ENCODE results near the gene RPTOR.
A peak's percentile ranks its signal among the peaks of the same experiment; 100 is the strongest.
"Not testable (repeated sequence)": the region's sequence is repeated elsewhere in the genome, so short reads cannot be mapped to it uniquely, and the experiment has no call there.

RPTOR gene

DNA sequence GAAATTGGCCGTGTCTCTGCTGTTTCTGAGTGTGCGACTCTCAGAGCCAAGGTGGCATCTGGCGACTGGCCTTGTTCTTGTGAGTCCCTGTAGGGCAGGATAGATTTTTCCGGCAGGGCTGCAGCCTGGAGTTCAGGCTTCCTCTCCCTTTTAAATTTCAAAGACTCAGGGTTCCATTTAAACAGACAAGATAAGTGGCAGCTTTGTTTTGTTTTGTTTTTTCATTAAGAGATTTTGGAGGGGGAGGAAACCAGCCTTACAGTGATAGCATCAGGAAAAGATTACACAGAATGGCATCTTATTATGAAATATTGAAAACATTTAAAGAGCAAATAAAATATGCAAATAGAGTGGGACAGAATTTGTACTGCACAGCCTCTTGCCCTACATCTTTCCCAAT, 151.3 kb downstream of the RPTOR start:
- DNase-seq (ENCODE audit: low spot score), result no peak

DNA sequence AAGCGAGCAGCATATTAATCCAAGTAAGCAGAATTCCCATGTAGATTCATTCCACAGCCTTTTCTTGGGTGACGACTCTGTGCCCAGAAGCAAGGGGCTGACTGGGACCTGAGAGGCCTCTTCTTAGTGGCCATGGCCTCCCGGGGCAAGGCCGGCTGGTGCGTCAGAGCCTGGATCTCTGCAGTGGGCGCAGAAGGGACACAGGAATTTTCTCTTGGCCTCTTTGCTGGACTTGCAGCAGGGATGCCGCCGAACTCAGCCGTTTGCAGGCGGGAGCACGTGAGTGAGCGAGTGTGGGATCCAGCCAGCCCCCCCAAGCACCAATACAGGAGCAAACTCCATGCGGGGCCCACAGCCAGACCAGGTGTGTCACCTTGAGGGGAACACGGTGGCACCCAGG, 151.8 kb downstream of the RPTOR start:
- DNase-seq (ENCODE audit: low spot score), result no peak

DNA sequence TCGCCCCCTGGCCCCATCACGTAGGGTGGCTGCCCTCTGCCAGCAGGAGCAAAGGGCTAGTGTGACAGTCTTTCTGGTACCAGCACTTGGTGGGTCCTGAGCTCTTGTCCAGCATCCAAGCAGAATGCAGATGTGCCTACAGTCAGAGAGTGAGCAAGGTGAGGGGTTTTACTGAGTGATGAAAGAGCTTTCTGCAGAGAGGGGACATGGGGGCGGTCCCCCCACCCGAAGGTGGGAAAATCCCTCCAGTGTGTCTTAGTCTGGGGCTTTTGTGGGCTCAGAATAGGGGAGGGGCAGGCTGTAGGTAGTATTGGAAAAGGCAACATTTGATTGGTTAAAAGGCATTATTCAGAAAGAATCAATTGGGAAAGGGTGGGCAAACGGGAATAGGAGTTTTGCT, 152.3 kb downstream of the RPTOR start:
- no peak for DNase-seq (ENCODE audit: low spot score)

DNA sequence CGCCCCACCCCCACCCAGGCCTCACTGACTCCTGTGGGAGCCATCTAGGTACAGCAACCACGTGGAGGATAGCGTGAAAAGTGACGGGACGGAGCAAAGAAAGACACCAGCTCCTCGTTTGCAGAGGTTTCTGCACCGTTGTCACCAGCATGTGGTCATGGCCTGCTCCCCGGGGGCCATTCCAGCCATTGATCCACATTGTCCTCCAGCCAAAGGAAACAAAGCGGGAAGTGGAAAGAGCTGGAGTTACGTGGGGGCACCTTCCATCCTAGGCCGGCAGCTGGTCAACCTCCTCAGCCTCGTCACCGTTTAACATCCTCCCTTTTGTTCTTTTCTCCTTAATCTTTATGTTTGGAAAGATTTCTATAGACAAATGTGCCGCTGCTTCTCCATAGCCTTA, 153.7 kb downstream of the RPTOR start:
- no peak for DNase-seq (ENCODE audit: low spot score)

DNA sequence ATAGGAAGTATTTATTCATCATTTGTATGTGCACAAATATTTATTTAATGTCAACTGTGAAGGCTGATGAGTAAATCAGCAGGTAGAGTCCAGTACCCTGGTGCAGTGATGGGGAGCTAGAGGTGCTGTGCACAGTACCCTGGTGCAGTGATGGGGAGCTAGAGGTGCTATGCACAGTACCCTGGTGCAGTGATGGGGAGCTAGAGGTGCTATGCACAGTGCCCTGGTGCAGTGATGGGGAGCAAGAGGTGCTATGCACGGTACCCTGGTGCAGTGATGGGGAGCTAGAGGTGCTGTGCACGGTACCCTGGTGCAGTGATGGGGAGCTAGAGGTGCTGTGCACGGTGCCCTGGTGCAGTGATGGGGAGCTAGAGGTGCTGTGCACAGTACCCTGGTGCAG, 154.6 kb downstream of the RPTOR start:
- DNase-seq (ENCODE audit: low spot score), result not testable (repeated sequence)

DNA sequence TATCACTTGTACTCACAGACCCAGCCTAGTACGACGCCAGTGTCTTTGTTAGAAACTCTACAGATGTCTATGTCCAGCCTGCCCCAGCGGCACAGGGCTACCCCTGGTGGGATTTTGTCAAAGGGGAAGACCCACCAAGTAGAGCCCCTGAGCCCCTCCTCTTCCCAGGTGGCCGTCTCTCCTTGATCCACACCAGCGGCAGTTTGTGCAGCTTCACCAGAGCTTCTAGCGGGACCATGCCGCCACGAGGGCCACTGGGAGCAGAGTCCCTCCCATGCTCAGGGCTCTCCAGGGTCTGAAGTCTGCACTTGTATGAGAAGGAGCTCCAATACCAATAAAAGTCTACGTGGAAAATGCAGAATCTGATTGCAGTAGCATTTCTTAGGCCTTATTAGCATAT, 157.1 kb downstream of the RPTOR start:
- DNase-seq (ENCODE audit: low spot score), result no peak

DNA sequence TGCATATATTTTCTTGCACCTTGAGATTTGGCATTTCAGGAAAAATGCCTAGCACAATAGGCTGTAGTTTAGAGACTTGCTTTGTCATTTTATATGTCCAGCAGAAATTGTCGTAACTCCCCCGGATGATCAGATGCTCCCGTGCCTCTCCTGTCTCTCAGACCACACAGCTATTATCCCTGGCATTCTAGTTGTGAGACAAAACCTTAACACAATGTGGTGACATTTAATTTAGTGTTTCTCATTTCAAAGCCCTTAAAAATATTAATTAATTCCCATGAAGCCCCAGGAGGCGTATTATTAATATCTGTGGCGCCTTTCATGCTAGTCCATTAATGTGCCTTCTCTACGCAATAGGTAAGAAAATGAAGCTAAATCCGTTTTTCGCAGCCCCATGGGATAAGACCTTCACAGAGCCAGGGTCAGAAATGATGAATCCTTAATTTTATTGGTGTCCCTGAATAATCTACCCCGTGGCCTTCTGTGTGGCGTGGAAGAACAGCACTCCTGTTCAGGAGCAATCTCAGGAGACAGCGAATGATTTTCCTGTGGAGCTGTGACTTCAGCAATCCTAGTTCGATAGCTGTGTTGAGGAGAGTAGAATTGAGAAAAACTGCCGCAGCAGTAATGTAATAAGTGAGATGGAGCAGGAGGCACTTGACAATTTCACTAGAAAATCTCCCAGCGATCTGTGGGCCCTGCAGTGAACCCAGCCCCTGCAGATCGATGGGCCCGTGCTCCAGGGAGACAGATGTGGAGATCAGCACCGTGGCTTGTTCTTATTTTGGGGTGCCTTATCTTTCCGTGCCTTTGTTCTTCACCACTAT, 157.9 kb downstream of the RPTOR start:
- no peak for DNase-seq (ENCODE audit: low spot score)

DNA sequence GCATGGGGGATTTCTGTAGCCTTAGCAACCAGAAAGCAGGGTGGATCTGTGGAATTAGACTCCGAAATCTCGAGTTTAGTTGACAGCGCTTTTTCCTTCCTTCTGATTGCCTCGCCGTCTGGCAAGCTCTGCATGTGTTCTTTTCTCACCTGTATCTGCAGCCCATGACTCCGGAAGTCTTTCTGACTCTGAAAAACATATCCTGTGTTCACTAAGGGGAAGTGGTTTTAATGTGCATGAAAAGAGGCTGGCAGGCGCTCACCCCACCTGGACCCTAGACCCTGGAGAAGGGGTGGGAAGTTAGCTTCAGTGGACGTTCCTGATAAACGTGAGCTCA, 158.5 kb downstream of the RPTOR start:
- DNase-seq (ENCODE audit: low spot score), result peak; percentile 48

DNA sequence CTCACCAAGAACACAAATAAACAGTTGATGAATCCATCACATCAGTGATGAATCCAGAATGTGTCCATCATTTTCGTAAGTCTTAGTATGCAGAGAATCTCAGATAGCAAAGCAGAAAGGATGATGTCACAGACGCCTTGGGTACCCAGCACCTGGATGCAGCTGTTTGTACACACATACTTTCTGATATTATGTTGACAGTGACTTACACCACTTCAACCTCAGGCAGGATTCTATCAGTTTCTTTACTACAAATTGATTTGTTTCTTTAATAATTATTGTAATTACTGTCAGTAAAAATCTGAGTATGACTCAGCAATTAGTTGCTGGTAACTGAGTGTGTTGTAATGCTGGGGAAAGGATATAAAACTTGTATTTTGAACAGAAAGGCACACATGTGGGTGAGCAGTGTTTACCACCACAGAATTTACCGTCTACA, 159.8 kb downstream of the RPTOR start:
- DNase-seq (ENCODE audit: low spot score), result no peak

DNA sequence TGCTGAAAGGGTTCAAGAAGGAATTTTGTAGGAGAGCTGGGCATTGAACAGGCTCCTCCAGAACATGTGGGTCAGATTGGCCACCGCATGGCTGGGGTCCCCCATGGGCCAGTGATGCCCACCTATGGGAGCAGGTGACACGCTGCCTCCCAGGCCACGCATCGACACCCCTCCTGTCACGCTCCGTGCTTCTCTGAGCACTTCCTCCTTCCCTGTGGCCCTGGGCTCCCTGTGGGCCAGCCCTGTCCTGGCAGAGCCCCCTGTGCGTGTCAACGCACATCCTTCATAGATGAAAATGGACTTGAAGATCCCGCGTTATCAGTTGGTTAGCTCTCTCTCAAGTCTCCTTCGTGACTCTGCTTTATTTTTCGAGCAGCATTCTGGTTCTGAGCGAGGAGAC, 160.3 kb downstream of the RPTOR start:
- DNase-seq (ENCODE audit: low spot score), result no peak

DNA sequence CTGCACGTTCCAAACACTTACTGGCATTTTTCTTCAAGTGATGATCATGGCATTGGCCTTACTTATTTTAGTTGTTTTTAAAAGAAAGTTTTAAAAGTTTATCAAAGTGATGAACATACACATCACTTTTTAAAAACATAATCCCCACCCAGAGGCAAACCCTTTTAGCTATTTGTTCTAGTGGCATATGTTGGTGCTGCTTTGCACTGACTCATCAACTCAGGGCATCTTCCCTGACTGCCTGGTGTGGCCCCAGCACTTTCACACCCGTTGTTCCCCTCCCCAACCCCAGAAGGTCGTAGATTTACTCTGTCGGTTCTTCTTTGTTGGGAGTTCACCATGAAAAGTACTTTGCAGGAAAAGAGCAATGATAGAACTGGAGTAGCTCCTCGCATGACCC, 161.3 kb downstream of the RPTOR start:
- peak; percentile 32 for DNase-seq (ENCODE audit: low spot score)

DNA sequence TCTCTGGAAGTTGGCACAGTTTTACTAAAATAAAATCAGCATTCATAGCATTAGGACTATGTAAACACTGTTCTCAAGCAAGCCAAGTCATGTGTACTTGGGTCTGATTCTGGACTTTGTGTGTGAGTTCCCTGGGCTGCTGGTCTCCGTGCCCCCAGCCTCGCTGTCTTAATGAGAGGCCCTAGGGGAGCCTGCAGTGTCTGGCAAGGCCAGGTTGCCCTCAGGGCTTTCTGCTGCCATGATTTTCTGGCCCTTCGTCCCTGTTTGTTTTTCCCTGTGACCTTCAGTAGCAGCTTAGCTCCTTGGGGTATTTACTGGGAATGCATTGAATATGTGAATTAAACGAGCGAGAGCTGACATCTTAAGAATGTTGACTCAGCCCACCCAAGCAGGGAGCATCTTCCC, 161.8 kb downstream of the RPTOR start:
- no peak for DNase-seq (ENCODE audit: low spot score)

DNA sequence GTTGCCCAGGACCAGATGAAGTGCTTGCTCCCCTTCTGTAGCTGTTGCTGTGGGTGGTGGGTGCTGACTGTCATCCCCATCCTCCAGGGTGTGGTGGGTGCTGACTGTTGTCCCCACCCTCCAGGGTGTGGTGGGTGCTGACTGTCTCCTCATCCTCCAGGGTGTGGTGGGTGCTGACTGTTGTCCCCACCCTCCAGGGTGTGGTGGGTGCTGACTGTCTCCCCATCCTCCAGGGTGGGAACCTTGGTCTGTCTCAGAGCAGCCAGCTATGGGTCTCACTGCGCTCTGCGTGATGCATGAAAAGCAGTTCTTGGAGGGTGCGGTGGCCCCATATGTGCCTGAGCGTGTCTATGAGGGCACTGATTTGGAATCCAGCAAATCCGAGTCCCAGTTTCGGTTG, 163.8 kb downstream of the RPTOR start:
- DNase-seq (ENCODE audit: low spot score), result peak; percentile 54

DNA sequence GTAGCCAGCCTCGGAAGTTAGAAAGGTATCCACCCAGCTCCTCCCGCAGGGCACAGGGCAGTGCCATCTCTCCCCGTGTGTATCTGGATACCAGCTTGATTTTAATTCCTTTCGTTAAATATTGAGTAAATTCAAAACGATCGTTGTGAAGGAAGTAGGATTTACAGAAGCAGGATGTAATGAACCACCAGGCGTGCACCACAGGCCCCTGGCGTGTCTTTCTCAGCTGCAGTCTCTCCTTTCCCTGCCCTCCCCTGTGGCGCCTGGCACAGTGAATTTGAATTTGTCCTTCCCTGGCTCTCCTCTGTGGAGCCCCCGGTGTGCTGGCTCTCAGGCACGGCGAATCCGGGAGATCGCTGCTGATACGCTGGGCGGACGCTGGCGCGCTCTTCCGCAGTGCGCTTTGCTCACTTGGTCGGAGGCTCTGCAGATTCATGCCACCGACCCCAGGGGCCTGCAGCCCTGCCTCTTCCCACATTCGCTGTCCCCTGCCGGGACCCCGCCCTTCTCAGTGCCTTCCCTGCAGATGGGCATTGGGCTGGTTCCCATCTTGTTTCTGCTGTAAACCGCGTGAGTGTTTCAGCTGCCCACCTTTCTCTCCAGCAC, 164.6 kb downstream of the RPTOR start:
- no peak for DNase-seq (ENCODE audit: low spot score)

DNA sequence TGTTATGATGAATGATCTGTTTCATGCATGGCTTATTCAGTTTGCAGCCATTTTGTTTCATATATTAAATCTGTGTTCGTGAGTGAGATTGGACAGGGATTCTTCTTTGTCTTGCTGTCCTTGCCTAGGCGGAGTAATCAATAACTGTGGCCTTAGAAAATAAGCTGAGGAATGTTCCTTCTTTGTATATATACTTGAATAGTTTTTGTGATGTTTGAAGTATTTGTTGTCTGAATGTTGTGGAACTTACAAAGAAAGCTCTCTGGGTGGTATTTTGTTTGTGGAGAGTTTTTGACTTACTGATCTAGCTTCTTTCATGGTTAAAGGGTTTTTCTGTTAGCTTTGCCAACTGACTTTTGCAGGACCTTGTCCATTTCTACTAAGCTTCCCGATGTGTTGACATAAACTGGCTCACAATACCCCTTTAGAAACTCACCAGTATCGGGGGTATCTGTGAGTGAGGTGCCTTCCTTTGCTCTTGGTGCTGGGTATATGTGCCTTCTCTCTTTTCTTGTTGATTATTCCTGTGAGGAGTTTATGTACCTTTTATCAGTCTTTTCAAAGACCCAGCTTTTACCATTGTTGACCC, 166.2 kb downstream of the RPTOR start:
- DNase-seq (ENCODE audit: low spot score), result no peak

DNA sequence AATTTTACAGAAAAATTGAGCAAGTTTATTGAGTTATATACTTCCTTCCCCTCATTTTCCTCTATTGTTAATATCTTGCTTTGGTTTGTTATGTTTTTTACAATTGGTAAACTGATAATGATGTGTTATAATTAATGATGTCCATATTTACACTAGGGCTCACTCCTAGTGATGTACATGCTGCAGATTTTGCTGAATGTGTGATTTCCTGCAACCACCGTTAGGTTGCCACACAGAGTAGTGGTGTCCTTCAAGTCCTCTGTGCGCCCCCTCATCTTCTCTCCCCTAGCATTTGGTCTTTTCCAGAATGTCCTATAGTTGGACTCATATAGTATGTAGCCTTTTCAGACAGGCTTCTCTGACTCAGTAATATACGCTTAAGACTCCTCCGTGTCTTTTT, 167.5 kb downstream of the RPTOR start:
- DNase-seq (ENCODE audit: low spot score), result no peak

DNA sequence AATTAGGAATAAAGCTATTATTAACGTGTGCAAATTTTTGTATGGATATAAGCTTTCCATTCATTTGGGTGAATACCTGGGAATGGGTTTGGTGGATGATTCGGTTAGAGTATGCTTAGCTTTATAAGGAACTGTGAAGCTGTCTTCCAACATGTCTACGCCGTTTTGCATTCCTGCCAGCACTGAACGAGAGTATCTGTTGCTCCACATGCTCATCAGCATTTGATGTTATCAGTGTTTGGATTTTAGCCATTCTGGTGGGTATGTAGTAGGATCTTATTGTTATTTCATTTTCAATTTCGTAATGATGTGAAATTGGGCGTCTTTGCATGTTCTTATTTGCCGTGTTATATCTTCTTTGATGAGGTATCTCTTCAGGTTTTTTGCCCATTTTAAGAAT, 168.0 kb downstream of the RPTOR start:
- no peak for DNase-seq (ENCODE audit: low spot score)

DNA sequence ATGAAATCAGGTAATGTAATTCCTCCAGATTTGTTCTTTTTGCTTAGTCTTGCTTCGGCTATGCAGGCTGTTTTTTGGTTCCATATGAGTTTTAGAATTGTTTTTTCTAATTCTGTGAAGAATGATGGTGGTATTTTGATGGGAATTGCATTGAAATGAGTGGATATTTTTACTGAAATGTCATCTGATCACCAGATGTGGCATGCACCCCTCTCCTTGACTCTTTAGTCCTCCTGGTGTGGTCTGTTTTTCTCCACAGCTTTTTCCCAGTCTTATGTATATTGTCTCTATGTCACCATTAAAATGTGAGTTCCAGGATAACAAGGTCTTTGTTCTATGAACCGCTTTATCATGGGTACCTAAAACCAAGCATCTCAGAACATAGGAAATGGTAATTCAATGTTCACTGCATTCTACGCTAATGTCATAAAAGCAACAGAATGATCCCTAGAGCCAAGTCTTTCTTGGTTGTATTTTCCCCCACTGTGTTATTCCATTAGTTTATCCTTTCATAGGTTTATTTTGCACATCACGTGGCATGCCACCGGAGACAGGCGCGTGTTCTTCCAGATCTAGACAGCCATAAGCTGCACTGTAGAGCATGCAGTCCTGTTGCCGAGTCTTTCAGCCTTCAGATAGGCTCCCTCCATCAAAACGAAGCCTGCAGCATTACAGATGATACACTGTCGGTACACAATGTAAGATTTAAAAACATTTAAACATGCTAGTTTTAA, 172.5 kb downstream of the RPTOR start:
- no peak for DNase-seq (ENCODE audit: low spot score)

DNA sequence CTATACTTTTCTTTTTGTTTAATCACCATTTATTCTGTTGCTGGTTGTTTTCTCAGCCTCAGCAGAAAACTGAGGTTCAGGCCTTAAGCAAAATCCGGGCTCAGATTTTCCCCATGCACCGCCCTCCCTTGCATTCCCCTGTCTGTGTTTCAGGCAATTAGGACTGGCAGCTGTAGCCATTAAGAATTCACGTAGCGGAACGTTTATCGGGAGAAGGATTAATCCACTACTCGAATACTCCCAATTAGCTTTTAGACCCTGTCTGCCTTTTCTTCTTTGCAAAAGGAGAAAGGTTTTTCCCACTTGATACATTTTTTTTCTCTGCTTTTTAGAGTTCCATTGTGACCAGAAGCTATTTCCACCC, 173.1 kb downstream of the RPTOR start:
- DNase-seq (ENCODE audit: low spot score), result no peak

DNA sequence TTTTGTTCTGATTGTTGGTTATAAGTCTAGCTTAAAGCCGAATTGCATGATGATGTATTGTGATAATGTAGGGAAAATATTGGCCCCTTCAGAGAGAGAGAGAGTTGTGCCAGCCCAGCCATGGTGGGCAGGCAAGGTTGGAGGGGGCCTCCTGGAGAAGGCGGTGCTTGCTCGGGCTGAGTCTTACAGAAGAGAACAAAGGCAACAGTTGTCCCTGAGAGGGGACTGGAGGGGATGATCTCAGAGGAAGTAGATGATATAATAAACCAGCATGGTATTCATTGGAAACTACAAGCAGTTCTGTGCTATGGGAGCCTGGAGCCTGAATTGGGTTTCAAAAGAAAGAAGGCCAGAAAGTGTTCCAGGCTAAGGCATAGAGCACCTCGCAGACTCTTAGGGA, 173.8 kb downstream of the RPTOR start:
- DNase-seq (ENCODE audit: low spot score), result no peak

DNA sequence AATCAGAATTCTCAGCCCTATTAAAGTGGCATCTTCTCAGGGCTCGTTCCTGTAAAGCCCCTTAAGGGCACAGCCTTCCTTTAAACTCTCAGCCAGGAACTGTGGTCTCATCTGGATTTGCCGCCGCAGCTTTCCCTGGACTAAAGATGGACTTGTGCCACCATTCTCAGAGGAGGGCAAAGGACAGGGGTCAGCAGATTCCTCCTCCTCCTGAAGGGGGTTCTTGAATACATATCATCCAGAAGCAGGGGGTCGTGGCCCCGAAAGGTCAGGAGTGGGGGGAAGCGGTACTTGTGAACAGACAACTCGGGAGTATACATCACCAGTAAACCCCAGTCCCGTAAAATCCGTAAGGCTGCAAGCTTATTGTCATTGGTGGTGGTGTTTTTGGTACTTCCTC, 174.8 kb downstream of the RPTOR start:
- no peak for DNase-seq (ENCODE audit: low spot score)

DNA sequence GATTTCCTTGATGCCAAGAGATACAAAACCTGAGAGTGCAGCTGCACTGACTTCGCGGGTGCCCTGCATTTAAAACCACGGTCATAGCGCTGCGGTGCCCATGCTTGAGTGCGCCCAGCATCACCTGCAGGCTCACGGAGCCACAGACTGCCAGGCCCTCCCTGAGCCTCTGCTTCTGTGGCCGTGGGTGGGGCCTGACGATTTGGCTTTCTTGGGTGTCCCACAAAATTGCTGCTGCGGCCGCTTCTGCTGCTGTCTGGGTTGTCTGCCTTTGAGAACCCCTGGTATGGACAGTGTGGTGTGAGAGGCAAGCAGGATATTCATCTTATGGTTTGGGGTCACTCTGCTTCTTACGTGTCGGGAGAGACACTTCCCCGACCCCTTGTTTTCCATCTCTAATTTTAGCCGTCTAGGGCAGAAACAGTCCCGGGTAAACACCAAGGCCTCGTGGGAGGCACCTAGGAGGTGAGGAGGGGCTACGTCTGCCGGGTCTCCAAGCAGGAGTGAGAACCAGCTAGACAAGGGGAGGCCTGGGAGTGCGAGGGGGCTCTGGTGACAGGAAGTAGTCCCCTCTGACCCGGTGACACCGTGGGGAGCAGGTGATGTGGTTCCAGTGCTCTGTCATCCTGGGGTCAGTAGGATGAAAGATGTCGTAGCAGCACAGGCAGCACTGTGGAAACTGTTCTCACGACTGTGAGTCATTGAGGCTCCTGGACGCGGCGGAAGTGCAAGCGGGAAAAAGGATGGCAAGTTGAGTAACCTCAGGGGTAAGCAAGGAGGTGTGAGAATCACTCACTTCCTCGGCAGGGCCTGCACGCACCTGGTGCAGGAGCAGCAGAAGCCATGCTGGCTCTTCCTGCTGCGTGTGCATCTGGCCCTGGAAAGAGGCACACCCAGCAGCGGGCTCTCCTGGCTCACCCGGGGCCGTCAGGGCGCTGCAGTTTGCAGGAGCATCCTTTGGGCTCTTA, 176.3 kb downstream of the RPTOR start:
- peak; percentile 82 for DNase-seq (ENCODE audit: low spot score)

Measured in CD4-positive, alpha-beta T cell treated with Interleukin-2 at 100 ng/mL for 4 hours (primary cell).